Measurements from ENCODE around the gene SRD5A1.

DNA sequence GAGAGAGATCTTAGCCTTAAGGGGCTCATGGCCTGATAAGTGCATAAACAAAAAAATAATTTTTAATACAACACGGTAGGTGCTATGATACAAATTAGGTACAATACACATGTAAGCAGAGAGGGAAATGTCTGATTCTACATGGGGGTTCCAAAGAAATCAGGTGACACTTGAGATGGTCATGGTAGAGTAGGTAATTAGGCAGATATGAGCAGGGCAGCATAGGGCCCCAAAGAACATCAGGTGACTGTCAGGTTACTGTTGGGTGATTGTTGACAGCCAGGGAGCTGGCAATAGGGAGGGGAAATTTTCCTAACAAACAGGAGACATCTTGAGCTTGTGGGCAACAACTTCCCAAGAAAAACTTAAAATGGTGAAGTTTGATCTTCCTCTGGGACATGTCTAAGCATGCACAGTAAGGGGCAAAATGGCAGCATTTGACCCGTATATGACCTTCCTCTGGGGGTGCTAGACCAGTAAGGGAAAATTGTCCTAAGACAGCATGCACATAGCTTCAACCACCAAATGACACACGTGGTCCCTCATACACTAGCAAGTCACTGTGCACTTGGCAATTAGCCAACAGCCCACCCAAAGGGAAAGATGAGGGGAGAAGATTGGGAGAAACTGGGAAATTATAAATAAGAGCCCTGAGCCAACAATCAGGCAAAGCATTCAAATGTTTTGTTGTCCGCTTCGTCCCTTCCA lies 42.7 kb downstream of the SRD5A1 start:
- TF ChIP-seq POLR2A (IDR thresholded peaks at IDR 0.05; ENCODE audit: low read length) (no peak), GATA1 (IDR thresholded peaks at IDR 0.05; ENCODE audit: low read depth, low read length) (no peak)

Measured in erythroblast (primary cell).